GM10266 (cell line): ENCODE data around the gene CYREN.

Source experiments
- DNase-seq: peaks from one replicate; pipeline ENCODE4 v3.0.0; 2012; ENCODE audit errors: extremely low spot score
- TF ChIP-seq, protein P1 (sequence below): IDR thresholded peaks from 2 replicates; pipeline ENCODE4 v1.5.1; 2012; ENCODE audit warnings: mild to moderate bottlenecking, low read depth; ENCODE audit not compliant: control insufficient read depth, insufficient read depth; ENCODE audit errors: missing control alignments

The CYREN gene

DNA sequence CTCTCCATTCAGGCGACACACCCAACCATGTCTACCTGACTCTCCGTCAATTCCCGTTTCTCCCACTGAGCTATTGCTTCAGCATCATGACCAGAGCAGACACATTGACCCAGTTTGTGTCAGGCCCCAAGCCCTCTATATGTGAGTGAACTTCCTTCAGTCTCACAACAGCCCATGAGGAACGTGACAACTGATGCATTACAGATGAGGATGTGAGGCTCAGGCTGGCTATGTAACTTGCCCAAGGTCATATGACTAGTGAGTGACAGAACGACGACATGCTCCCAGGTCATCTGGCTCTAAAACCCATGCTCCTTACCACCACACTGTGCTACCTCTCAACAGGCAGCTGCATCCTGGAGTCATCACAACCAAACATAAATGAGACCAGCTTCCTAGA lies 19.0 kb downstream of the CYREN start:
- TF ChIP-seq, protein P1, sequence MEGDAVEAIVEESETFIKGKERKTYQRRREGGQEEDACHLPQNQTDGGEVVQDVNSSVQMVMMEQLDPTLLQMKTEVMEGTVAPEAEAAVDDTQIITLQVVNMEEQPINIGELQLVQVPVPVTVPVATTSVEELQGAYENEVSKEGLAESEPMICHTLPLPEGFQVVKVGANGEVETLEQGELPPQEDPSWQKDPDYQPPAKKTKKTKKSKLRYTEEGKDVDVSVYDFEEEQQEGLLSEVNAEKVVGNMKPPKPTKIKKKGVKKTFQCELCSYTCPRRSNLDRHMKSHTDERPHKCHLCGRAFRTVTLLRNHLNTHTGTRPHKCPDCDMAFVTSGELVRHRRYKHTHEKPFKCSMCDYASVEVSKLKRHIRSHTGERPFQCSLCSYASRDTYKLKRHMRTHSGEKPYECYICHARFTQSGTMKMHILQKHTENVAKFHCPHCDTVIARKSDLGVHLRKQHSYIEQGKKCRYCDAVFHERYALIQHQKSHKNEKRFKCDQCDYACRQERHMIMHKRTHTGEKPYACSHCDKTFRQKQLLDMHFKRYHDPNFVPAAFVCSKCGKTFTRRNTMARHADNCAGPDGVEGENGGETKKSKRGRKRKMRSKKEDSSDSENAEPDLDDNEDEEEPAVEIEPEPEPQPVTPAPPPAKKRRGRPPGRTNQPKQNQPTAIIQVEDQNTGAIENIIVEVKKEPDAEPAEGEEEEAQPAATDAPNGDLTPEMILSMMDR = no peak

DNA sequence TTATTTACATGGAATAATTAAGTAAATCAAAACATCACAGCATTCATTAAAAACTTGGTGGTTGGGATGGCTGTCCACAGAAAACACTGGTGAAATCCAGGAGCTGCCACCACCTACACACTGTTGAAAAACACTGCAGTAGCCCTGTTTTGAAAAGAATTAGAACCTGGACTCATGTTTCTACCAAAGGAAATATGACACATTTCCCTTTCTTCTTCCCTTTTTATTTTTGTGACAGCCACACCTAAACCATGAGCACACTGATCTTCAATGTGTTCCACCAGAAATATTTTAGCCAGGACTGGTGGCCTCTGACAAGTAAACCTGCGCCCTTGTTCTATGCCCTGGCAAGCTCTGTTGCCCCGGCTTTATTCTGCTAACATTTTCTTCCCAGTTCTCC lies 19.4 kb downstream of the CYREN start:
- no peak for DNase-seq

More for the DNA sequence above, 19.0 kb downstream of the CYREN start:
- no peak for DNase-seq

DNA sequence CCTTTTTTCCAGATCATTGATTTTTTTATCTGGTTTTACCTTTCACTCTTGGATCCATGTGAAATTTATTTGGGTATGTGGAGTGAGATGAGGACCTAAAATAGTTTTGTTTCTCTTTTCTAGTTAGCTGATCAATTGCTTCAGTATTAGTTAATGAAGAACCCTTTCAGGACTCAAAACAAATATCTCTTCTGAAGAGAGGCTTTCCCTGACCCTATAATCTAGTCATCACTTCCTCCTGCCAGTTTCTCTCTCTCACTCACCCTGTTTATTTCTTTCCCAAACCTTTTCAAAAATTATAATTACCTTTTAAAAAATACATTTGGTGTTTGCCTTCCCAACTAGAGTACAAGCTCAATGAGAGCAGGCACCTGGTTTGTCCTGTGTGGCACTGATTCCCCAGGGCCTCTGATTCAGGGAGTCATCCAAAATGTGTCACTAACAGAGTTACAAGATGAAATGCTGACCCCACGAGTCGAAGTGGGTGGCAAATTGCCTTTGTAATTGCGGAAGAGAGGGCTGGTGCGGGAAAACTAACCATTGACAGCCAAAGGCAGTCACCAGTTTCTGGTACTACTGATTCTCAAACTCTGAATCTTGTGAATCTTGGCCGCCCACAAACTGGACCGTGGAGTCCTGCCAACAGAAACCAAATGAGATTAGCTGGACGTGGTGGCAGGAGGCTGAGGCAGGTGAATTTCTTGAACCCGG lies 20.3 kb downstream of the CYREN start:
- no peak for DNase-seq
- TF ChIP-seq, protein P1 = no peak

More for the DNA sequence above, 19.4 kb downstream of the CYREN start:
- TF ChIP-seq, protein P1 = no peak

DNA sequence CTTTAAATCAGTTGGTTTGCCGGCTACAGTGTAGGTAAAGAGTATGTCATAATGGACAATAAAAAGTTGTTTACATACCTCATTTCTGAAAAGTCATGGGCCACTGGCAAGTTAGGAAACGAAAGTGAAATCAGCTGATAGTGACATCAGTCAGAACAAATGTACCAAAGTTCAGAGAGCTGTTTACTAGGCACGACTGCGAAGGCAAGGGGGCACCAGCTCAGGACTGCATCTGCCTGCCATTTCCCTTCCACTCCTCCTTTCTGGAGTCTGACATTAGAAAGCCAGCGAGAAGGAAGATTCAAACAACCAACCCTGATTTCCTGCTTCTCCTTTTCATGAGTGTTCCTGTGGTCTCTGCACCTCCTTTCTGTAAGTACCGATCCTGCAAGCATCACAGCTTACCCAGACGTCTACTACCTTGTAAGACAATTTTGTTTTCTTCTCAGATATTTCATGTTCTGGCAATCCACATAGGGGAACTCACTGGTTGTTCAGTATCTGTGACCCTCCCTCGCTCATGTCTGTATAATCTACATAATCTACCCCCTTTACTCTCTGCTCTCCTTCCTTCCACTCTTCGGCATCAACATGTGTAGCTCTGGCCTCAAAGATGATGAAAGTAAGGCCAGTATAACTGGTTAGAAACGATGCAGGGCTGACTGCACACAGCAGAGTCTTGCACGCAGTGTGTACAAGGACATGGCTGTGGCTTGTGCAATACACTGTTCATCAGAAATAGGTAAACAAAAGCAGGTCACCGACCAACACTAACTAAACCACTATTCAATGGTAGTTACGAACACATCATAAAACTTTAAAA lies 22.4 kb downstream of the CYREN start, which contains the start of gene TMEM140:
Gene TMEM140 (plus strand): TSS at position 174 of the 823 bp plus-strand sequence. CDS start 16,370 bp downstream, outside the sequence.
- peak; percentile 57 for DNase-seq
- TF ChIP-seq, protein P1 = no peak

DNA sequence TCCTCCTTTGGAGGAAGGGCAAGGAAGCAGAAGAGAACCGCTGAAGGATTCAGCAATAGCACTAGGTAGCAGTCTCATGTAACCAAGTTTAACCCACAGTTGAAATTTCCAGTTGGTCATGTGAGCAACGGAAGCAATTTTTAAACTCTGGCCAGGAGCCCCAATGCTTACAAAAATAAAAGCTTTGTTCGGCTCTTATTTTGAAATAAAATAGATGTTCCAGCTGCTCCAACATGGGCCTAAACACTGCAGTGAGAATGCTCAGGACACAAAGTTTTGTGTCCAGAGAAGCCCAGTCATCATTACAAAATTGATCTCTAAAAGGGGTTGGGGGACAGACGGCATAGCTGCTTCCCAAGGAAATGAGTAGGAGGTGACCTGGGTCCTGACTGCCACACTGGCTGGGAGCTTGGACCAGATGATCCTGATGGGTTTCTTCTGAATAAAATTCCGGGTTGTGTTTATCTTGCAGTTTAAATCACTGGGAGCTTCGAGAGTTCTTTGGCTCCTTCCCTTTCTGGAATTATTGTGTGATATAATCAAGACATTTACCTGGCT lies 23.1 kb downstream of the CYREN start:
- DNase-seq = no peak
- TF ChIP-seq, protein P1 = no peak

DNA sequence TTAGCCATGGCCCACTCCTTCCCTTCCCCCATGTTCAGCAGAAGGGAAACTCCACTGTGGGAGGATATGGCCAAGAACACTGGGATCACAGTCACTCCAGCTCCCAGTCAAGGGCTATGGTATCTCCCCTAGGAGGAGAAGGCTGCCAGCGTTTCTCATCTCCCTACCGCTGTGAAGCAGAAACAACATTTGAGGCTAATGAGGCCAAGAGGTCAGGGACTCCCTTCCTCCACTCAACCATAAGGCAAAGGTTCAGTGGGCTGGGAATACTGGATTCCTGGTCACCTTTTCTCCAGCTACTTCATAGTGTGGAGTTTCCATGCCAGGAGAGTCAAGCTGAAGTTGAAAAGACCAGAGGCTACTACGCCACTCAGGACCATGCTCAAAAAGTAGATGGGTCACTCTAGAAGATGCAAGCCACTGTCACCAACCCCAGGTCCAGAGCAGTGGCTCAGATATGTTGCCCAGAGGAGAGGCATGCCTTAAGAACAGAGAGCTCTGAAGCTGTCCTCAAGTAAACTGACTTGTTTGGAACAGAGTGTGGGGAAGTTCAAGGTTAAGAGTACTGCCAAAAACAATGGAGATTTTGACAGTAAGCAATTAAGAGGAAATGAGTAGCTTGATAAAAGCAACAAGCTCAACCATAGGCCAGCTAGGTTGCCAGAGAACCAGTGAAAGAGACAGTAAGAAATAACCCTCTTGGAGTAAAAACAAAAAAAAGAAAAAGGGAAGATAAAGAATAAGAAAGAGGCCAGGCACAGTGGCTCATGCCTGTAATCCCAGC lies 26.4 kb downstream of the CYREN start:
- TF ChIP-seq, protein P1 = no peak
- DNase-seq = no peak
